Upper lobe of right lung (tissue), 1 donor: ENCODE results near the gene TMEM235. TPM values are rescaled to one million over a fixed set of nuclear protein-coding genes. Genes with fewer than 3 reads are reported as not detected.
A peak's percentile ranks its signal among the peaks of the same experiment; 100 is the strongest.

Experiments used
- ATAC-seq: fragments of 200-7000 bp; cut with Tn5 transposase; one replicate; pipeline ENCODE4 v1.9.1; 2020; ENCODE audit warnings: mild to moderate bottlenecking, moderate library complexity
- DNase-seq: peaks from one replicate; pipeline ENCODE4 v3.0.0-alpha.2; 2020
- H3K27ac ChIP-seq: fragments of 200-600 bp; one replicate; pipeline ENCODE4 v1.8.0; 2022
- H3K27me3 ChIP-seq: fragments of 200-600 bp; one replicate; pipeline ENCODE4 v1.8.0; 2022; ENCODE audit warnings: mild to moderate bottlenecking
- H3K36me3 ChIP-seq: fragments of 200-600 bp; one replicate; pipeline ENCODE4 v1.8.0; 2022
- H3K4me1 ChIP-seq: fragments of 200-600 bp; one replicate; pipeline ENCODE4 v1.8.0; 2022
- H3K4me3 ChIP-seq: fragments of 200-600 bp; one replicate; pipeline ENCODE4 v1.8.0; 2022; ENCODE audit warnings: mild to moderate bottlenecking
- H3K9me3 ChIP-seq: fragments of 200-600 bp; one replicate; pipeline ENCODE4 v1.8.0; 2022
- CTCF ChIP-seq: fragments of 200-600 bp; IDR thresholded peaks from one replicate; pipeline ENCODE4 v1.8.0; 2022; ENCODE audit warnings: antibody characterized with exemption
- intact Hi-C: fragments of 100-400 bp; cut with DNase I; formaldehyde crosslinking; loops from one replicate; pipeline ENCODE4 v1.11.0; 2022
- total RNA-seq: library from RNA; stranded (reverse); fragmentation: NEBNext Ultra II Directional; extraction: Animal tissue kit (Norgen Biotek cat#: 25700); gene quantifications from one replicate; pipeline ENCODE4 v1.2.1, GENCODE V29; 2021
- donor health status: DM: no; HTN: yes; CAD: no; lungs with severe emphysema.

Gene TMEM235
- total RNA-seq, 1 donor from 2014 or later = not detected

- intact Hi-C loops = no loop called here
Measured at GRCh38 chr17:78281249-78281845, 49.9 kb downstream of the TMEM235 start.

GRCh38 chr17:78284146-78284545 lies 52.7 kb downstream of the TMEM235 start:
- H3K4me3 ChIP-seq = no peak overlapping the region

More at GRCh38 chr17:78281249-78281845, 49.9 kb downstream of the TMEM235 start:
- DNase-seq (no peak), ATAC-seq (no peak)
- Histone ChIP-seq H3K4me1 (peaks cover 4% of the 10 kb centered on the region), H3K27ac (no peak overlapping the region), H3K27me3 (no peaks in the 10 kb centered on the region), H3K4me3 (no peak overlapping the region), H3K36me3 (no peaks in the 10 kb centered on the region), H3K9me3 (no peaks in the 10 kb centered on the region)
- TF ChIP-seq CTCF = no peak

GRCh38 chr17:78289004-78289403 lies 57.6 kb downstream of the TMEM235 start:
- intact Hi-C loops = loop anchor here (5.0 kb wide), 1 partner anchor 133 kb away; no protein-coding TSS in a partner anchor

More at GRCh38 chr17:78284146-78284545, 52.7 kb downstream of the TMEM235 start:
- DNase-seq (no peak), ATAC-seq (peak; percentile 88)
- intact Hi-C loops = no loop called here
- TF ChIP-seq CTCF = no peak
- no peaks in the 10 kb centered on the region for H3K9me3 ChIP-seq
- H3K27me3 ChIP-seq = no peaks in the 10 kb centered on the region
- H3K36me3 ChIP-seq = no peaks in the 10 kb centered on the region
- no peak overlapping the region for H3K27ac ChIP-seq
- H3K4me1 ChIP-seq = peaks cover 4% of the 10 kb centered on the region

GRCh38 chr17:78289802-78290363 lies 58.5 kb downstream of the TMEM235 start:
- TF ChIP-seq CTCF = peak; percentile 76
- intact Hi-C loops = loop anchor here (5.0 kb wide), 1 partner anchor 132 kb away; no protein-coding TSS in a partner anchor
- DNase-seq = peak; percentile 85
- Histone ChIP-seq H3K9me3 (no peaks in the 10 kb centered on the region), H3K4me1 (peaks cover 10% of the 10 kb centered on the region), H3K4me3 (no peak overlapping the region), H3K36me3 (no peaks in the 10 kb centered on the region), H3K27me3 (no peaks in the 10 kb centered on the region), H3K27ac (no peak overlapping the region)
- peak; percentile 97 for ATAC-seq

More at GRCh38 chr17:78289004-78289403, 57.6 kb downstream of the TMEM235 start:
- Histone ChIP-seq H3K27ac (no peak overlapping the region), H3K9me3 (no peaks in the 10 kb centered on the region), H3K36me3 (no peaks in the 10 kb centered on the region), H3K27me3 (no peaks in the 10 kb centered on the region), H3K4me1 (peaks cover 12% of the 10 kb centered on the region), H3K4me3 (no peak overlapping the region)
- no peak for DNase-seq
- no peak for TF ChIP-seq CTCF
- no peak for ATAC-seq

Other genes with a start within 250 kb of the TMEM235 start
- gene TMC6, start 102.9 kb upstream of the TMEM235 start, total RNA-seq = 176 TPM
- gene TMC8, start 100.9 kb upstream of the TMEM235 start, total RNA-seq = 26.6 TPM
- not detected for gene C17orf99, start 85.2 kb upstream of the TMEM235 start, total RNA-seq
- 206 TPM for gene SYNGR2, start 63.0 kb upstream of the TMEM235 start, total RNA-seq
- 3.3 TPM for gene TK1, start 44.6 kb upstream of the TMEM235 start, total RNA-seq
- gene AFMID, start 44.3 kb upstream of the TMEM235 start, total RNA-seq = 32.5 TPM
- 1.1 TPM for gene BIRC5, start 17.4 kb upstream of the TMEM235 start, total RNA-seq
- 82.0 TPM for gene SOCS3, start 128.4 kb downstream of the TMEM235 start, total RNA-seq
- gene PGS1, start 147.0 kb downstream of the TMEM235 start, total RNA-seq = 95.5 TPM